GM12892 (cell line): ENCODE data around the gene MYO3B.

Source experiments
- DNase-seq: peaks from one replicate; pipeline ENCODE4 v3.0.0; 2011; ENCODE audit not compliant: insufficient read length
- FAIRE-seq: peaks from 2 replicates; lab custom pipeline; 2011; peaks lifted over from hg19 to GRCh38; lab: Jason Lieb, UNC
- POLR2A ChIP-seq: IDR thresholded peaks from 2 replicates; pipeline ENCODE4 v1.6.1; 2011; ENCODE audit warnings: low read depth, low read length, control low read depth
- POLR2AphosphoS5 ChIP-seq: IDR thresholded peaks from 2 replicates; pipeline ENCODE4 v1.6.1; 2011; ENCODE audit warnings: low read depth, low read length, control low read depth
- TAF1 ChIP-seq: IDR thresholded peaks from 2 replicates; pipeline ENCODE4 v1.6.1; 2011; ENCODE audit warnings: low read depth, mild to moderate bottlenecking, control low read depth, low read length, borderline replicate concordance

Gene MYO3B

DNA sequence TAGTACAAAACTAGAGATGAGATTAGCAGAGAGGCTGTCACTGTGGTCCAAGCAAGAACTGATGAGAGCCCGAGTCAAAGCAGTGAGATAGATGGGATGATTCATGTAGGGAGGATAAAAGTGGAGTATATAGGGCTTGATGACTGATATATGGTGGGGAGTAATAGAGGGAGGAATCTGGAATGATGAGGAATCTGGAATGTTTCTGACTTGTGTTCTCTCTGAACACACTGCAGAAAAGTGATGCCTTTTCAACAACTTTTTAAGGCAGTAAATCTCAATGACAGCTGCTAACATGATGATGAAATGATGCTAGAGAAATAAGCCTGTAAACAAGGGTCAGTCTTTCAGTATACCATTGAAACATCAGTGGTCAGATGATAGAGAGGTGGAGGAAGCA is 393.7 kb downstream of the MYO3B start:
- no peak for DNase-seq
- FAIRE-seq: no peak
- TF ChIP-seq TAF1 (no peak), POLR2AphosphoS5 (no peak), POLR2A (no peak)

DNA sequence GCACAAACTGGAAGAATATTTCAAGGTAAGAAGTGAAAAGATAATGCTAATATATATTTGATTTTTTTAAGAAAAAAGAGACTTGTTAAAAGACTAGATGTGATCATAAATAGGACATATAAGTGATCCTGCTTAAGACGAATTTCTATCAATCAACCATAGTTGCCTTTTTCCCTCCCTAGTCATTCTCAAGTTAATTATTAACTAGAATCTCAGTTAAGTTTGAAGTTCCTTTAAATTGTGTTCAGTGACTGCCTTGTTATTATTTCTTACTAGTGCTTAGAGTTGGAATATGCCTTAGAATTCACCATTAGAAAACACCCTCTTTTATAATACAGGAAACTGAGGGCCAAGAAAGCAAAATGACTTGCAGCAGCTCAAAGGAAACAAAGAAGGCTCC is 395.7 kb downstream of the MYO3B start:
- no peak for DNase-seq
- TF ChIP-seq POLR2AphosphoS5 (no peak), TAF1 (no peak), POLR2A (no peak)
- no peak for FAIRE-seq

DNA sequence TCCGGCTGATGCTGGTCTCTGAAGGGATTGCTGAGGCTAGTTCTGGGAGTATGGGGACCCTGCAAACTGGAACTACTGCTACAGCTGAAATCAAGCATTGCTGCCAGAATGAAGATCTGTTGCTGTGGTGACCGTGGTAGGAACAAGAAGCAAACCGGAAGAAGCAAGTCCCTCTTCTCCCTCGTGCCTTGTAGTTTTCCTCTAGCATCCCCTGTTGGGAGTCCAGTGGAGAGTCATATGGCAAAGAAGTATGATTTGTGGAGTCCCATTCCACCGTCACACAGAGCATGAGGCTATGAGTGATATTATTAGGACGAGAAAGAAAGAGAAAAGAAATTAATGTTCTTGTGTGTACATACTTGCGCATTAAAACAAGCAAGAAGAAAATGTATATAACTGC is 398.3 kb downstream of the MYO3B start:
- no peak for TF ChIP-seq POLR2A
- no peak for TF ChIP-seq POLR2AphosphoS5
- TF ChIP-seq TAF1: no peak
- FAIRE-seq: no peak

DNA sequence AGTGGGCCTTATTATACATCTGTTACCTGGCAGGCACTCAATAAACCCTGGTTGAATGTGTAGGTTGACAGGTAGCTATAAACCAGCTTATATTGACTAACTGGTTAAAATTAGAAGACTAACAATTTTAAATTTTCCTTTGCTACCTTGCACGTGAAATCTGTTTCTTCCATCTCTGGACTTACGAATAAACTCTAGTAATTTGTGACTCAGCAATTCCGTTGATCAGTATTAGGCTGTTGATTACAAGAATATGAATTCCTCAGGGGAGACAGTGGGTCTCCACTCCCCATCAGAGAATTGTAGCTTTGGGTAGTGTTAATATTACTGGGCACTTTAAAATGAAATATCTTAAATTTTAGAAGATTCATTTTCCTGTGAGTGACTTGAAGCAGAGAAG is 399.4 kb downstream of the MYO3B start:
- no peak for DNase-seq
- TF ChIP-seq POLR2AphosphoS5: no peak
- no peak for FAIRE-seq

More for the DNA sequence above, 398.3 kb downstream of the MYO3B start:
- no peak for DNase-seq

DNA sequence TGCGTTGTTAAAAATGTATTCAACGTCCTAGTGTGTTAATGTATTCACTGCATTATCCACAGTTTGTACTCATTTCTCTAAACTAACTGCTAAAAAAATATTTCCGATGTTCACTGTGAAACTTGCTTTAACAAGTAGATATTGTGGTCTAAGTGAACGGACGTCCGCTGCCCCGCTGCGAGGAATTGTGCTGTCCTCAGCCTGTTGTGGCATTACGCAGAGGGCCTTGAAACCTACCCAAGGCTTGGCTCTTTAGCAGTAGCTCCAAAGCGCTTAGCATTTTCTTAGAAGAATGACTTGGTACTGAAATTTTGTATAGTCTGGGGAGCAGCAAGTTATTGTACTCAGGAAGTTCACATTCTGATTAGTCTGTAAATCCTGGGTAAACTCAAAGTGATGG is 400.7 kb downstream of the MYO3B start:
- TF ChIP-seq POLR2AphosphoS5 (no peak), POLR2A (no peak), TAF1 (no peak)
- no peak for FAIRE-seq

DNA sequence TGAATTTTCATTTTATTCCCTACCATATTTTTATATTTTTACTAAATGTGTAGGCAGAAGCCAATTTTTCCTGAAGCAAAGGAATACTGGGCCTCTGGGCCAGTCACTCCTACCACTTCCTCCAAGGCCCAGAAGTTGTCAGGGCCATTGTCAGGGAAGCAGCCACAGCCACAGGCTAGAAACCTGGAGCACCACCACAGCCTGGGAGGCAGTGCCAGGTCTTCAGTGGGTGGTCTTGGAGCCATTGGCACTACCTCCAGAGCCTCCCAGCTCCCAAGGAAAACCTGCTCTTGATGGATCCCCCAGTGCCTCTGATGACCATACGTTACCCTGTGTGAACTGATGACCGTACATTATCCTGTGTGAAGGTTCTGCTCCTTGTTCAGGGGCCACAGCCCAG is 401.6 kb downstream of the MYO3B start:
- DNase-seq (no peak), FAIRE-seq (no peak)
- TF ChIP-seq POLR2A: no peak
- no peak for TF ChIP-seq TAF1
- TF ChIP-seq POLR2AphosphoS5: no peak

More for the DNA sequence above, 400.7 kb downstream of the MYO3B start:
- no peak for DNase-seq

DNA sequence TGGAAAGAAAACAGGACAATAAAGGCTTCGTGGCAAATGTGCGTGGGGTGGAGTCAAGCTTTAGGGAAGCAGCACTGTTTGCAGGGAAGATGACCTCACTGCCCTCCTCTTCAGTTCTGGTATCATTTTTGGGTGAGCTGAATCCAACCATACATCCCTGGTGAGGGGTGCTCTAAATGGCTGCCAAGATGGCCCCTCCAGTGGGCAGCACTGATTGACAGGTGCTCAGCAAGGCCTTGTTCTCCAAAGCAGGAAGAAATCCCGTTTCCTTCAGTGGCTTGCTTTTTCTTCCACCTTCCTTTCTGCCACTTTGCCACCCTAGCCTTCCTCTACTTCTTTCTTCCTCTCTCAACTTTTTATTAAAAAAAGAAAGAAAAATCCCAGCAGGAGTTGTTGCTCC is 404.4 kb downstream of the MYO3B start:
- FAIRE-seq (no peak), DNase-seq (no peak)
- TF ChIP-seq POLR2AphosphoS5 (no peak), TAF1 (no peak), POLR2A (no peak)

DNA sequence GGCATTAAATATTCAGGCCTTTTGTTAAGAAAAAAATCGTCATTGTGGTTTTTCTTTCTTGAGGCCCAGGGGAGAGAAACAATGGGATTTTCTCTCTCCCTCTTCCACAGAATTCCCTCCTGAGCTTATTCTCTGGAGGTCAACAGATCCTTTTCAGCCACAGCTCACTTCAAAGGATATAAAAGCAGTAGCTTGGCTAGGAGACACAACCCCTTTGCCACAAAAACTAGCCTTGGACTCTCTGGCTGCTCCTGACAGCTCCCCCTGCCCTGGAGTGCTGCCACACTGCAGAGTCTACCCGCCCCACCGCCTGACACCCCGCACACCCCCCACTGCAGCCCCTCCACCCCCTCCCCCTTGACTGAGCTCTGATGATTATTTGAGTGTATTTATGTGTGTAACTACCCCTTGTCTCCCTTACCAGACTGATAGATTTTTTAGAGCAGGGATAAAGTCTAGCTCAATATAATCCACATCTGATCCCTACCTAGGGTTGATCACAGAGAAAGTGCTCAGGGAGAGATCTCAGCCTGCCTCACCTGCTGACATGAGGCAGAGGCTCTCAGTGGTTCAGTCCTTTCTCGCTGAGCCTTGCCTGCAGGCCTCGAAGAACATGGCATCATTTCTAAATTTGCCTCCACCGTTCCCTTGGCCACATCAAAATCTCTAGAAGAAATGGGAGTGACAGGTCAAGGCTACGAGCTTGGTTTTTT is 405.0 kb downstream of the MYO3B start:
- DNase-seq (no peak), FAIRE-seq (no peak)
- no peak for TF ChIP-seq TAF1
- no peak for TF ChIP-seq POLR2AphosphoS5
- no peak for TF ChIP-seq POLR2A

DNA sequence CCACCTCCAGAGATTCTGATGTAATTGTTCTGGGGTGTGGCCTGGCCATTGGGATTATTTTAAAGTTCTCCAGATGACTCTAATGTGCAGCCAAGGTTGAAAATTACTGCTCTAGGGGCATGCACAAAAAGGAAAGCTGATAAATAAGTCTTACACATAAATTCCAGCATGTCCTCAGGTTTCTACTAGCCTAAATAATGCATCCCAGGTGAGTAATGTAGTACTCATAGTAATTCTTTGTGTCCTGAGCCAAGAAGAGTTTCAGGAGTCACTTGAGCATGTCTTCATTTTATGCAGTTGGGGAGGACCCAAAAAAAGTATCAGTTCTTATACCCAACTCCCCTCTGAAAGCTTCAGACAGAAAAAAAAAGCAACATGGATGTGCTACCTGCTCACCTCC is 407.1 kb downstream of the MYO3B start:
- TF ChIP-seq POLR2AphosphoS5 (no peak), POLR2A (no peak), TAF1 (no peak)
- FAIRE-seq (no peak), DNase-seq (no peak)

DNA sequence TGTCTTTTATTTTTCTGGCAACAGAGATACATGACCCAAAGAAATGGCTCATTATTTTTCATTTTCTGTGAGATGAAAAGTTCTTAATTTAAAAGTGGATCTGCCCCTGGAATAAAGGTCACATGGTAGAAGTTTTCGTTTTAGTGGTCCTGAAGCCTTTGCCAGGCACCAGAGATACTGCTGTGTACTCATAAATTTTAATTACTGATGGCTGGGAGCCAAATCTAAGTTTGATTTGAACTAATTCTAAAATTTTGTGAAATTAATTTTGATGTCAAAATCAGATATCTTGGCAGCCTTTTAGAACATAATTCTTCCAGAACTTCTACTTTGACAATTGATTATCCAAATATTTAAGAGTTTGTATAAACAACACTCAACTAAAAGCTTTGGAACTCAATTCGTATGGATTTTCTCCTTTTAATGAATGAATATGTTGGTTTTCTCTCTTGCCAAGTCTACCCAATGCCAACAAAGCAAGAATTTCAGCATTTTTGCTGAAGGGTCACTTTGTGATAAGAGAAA is 408.7 kb downstream of the MYO3B start:
- no peak for FAIRE-seq
- TF ChIP-seq POLR2AphosphoS5: no peak
- TF ChIP-seq POLR2A: no peak
- no peak for TF ChIP-seq TAF1
- no peak for DNase-seq

DNA sequence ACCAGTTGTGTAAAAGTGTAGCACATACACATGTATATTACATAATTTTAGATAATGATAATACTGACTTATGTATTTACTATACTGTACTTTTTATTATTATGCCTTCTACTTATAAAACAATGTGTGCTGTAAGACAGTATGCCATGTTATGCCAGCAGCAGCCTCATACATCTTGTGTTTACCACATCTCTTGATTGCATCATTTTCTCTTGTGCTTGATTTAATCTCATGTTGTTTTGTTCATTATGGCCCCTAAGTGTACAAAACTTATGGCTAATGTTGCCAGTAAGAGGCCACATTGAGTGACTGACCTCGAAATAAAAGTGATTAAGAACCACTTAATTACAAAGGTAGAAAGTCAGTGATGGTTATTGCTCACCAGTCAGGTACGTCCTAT is 409.2 kb downstream of the MYO3B start:
- no peak for FAIRE-seq
- TF ChIP-seq POLR2AphosphoS5 (no peak), TAF1 (no peak)
- no peak for DNase-seq

DNA sequence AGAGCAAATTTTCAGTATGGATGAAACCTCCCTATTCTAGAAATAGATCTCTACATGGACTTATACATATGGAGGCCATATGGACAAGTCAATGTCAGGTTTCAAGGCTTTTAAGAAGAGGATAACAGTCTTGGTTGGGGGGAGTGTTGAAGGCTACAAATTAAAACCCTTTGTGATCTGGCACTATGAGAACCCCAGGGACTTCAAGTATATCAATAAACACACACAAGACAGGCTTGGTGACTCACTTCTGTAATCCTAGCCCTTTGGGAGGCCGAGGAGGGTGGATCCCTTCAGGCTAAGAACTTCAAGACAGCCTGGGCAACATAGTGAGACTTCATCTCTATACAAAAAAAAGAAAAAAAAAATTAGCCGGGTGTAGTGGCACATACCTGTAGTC is 410.0 kb downstream of the MYO3B start:
- DNase-seq: no peak
- TF ChIP-seq POLR2A (no peak), TAF1 (no peak), POLR2AphosphoS5 (no peak)

DNA sequence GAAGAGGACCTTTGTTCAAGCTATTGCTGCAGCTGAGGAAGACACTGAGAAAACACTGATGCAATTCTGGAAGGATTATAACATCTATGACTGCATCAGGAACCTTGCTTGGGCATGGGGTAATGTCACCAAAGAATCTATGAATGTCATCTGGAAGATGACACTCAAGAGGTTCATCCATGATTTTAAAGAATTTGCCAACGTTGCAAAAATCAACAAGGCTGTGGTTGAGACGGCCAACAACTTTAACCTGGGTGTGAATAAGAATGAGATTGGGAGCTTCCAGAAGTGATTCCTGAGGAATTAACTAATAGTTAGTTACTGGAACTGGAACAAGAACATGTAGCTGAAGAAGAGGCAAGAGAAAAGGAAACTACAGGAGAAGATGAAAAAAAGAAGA is 410.8 kb downstream of the MYO3B start:
- DNase-seq (no peak), FAIRE-seq (no peak)
- TF ChIP-seq POLR2AphosphoS5: no peak
- no peak for TF ChIP-seq POLR2A
- no peak for TF ChIP-seq TAF1

More for the DNA sequence above, 410.0 kb downstream of the MYO3B start:
- FAIRE-seq: no peak

DNA sequence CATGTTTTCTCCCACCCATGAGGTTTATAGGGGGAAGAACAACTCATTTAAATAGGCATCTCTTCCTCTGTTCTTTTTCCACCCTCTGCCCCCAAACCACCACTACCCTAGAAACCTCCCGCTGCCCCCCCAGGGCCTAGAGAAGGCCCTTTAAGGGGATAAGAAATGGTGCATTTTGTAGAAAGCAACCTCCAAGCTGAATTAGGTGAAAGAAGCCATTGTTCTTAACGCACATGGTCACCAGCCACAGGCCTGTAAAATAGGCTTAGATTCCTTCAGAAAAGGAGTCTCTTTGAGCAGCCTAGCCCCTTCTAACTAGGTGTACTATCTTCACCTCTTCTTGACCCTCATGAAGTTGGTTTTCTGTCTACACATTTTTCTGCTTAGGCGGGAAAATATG is 418.6 kb downstream of the MYO3B start:
- no peak for DNase-seq
- no peak for TF ChIP-seq POLR2A
- TF ChIP-seq TAF1: no peak
- FAIRE-seq: no peak
